ENCODE data around the gene KIF3B.

GRCh38 chr20:32330555-32330897 lies 53.1 kb downstream of the KIF3B start:
- TF ChIP-seq, protein P1, sequence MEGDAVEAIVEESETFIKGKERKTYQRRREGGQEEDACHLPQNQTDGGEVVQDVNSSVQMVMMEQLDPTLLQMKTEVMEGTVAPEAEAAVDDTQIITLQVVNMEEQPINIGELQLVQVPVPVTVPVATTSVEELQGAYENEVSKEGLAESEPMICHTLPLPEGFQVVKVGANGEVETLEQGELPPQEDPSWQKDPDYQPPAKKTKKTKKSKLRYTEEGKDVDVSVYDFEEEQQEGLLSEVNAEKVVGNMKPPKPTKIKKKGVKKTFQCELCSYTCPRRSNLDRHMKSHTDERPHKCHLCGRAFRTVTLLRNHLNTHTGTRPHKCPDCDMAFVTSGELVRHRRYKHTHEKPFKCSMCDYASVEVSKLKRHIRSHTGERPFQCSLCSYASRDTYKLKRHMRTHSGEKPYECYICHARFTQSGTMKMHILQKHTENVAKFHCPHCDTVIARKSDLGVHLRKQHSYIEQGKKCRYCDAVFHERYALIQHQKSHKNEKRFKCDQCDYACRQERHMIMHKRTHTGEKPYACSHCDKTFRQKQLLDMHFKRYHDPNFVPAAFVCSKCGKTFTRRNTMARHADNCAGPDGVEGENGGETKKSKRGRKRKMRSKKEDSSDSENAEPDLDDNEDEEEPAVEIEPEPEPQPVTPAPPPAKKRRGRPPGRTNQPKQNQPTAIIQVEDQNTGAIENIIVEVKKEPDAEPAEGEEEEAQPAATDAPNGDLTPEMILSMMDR (conservative IDR thresholded peaks at IDR 0.05 in 1 of 2, IDR thresholded peaks at IDR 0.05 in 1 of 2; ENCODE audit: low read depth in 1 of 2, low read length in 2 of 2) = no peak
- no peak for TF ChIP-seq EZH2 (IDR thresholded peaks at IDR 0.05; ENCODE audit: low read length, missing control alignments)

Measured in fibroblast of lung (primary cell).